ENCODE results near the gene GM2A. TPM values are rescaled to one million over a fixed set of nuclear protein-coding genes. Genes with fewer than 3 reads are reported as not detected.
"Not testable (repeated sequence)": the region's sequence is repeated elsewhere in the genome, so short reads cannot be mapped to it uniquely, and the experiment has no call there.

The GM2A gene
- total RNA-seq, 1 donor from 2014 or later: 9.2 TPM

GRCh38 chr5:151284392-151284967 lies 31.5 kb downstream of the GM2A start:
- no peak for DNase-seq (ENCODE audit: low read depth in 2 of 2)

- no peak for DNase-seq (ENCODE audit: low read depth in 2 of 2)
Measured at GRCh38 chr5:151285683-151286082, 32.7 kb downstream of the GM2A start.

GRCh38 chr5:151286246-151286645 lies 33.3 kb downstream of the GM2A start:
- no peak for DNase-seq (ENCODE audit: low read depth in 2 of 2)

GRCh38 chr5:151288180-151288579 lies 35.2 kb downstream of the GM2A start:
- no peak for DNase-seq (ENCODE audit: low read depth in 2 of 2)

GRCh38 chr5:151293624-151294023 lies 40.6 kb downstream of the GM2A start:
- no peak for DNase-seq (ENCODE audit: low read depth in 2 of 2)

GRCh38 chr5:151295138-151295537 lies 42.2 kb downstream of the GM2A start:
- no peak for DNase-seq (ENCODE audit: low read depth in 2 of 2)

- DNase-seq (ENCODE audit: low read depth in 2 of 2): no peak
Measured at GRCh38 chr5:151295791-151296477, 42.9 kb downstream of the GM2A start.

GRCh38 chr5:151296478-151296830 lies 43.5 kb downstream of the GM2A start:
- no peak for DNase-seq (ENCODE audit: low read depth in 2 of 2)

GRCh38 chr5:151296974-151297373 lies 44.0 kb downstream of the GM2A start:
- DNase-seq (ENCODE audit: low read depth in 2 of 2): no peak

- DNase-seq (ENCODE audit: low read depth in 2 of 2): peak in 1 of 2 donors; percentile 67
Measured at GRCh38 chr5:151298063-151298855, 45.3 kb downstream of the GM2A start.

- no peak for DNase-seq (ENCODE audit: low read depth in 2 of 2)
Measured at GRCh38 chr5:151303666-151304065, 50.7 kb downstream of the GM2A start, which contains the start of gene SLC36A3. Gene SLC36A3 (minus strand): TSS chr5:151303766. CDS start chr5:151303354, 412 bp downstream.

GRCh38 chr5:151309266-151309665 lies 56.3 kb downstream of the GM2A start:
- DNase-seq (ENCODE audit: low read depth in 2 of 2): not testable (repeated sequence)

- DNase-seq (ENCODE audit: low read depth in 2 of 2): not testable (repeated sequence)
Measured at GRCh38 chr5:151309821-151310220, 56.8 kb downstream of the GM2A start.

- no peak for DNase-seq (ENCODE audit: low read depth in 2 of 2)
Measured at GRCh38 chr5:151310932-151311331, 57.9 kb downstream of the GM2A start.

GRCh38 chr5:151312756-151313324 lies 59.9 kb downstream of the GM2A start:
- DNase-seq (ENCODE audit: low read depth in 2 of 2): no peak

- no peak for DNase-seq (ENCODE audit: low read depth in 2 of 2)
Measured at GRCh38 chr5:151313357-151313756, 60.4 kb downstream of the GM2A start.

GRCh38 chr5:151315998-151316597 lies 63.1 kb downstream of the GM2A start:
- DNase-seq (ENCODE audit: low read depth in 2 of 2): peak; percentile 34 to 63

GRCh38 chr5:151317871-151318270 lies 64.9 kb downstream of the GM2A start:
- DNase-seq (ENCODE audit: low read depth in 2 of 2): no peak

- DNase-seq (ENCODE audit: low read depth in 2 of 2): no peak
Measured at GRCh38 chr5:151318850-151319732, 66.1 kb downstream of the GM2A start.

Measured in dermis microvascular lymphatic vessel endothelial cell (primary cell).